Measurements from ENCODE around the gene IPP.
"Not testable (repeated sequence)": the region's sequence is repeated elsewhere in the genome, so short reads cannot be mapped to it uniquely, and the experiment has no call there.

IPP gene

DNA sequence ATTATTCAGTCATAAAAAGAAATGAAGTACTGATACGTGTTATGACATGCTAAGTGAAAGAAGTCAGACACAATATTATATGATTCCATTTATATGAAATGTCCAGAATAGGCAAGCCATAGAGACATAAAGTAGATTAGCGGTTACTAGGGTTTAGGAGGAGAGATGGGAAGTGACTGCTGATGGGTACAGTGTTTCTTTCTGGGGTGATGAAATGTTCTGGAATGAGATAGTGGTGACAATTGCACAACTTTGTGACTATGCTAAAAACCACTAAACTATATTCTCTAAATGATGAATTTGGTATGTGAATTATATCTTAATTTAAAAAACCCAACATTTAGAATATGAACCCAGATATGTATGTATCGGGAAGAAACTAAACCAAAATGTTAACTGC, 27.6 kb downstream of the IPP start:
- Histone ChIP-seq H3K79me2 (ENCODE audit: insufficient read depth, low read length) (no peaks in the 10 kb centered on the region), H3K4me3 (ENCODE audit: low read length, poor library complexity, severe bottlenecking) (no peak overlapping the region), H3K9me2 (replicated peaks; ENCODE audit: low read depth, low read length) (no peaks in the 10 kb centered on the region), H2AFZ (ENCODE audit: low read length) (no peak overlapping the region), H3F3A (ENCODE audit: low read depth) (no peaks in the 10 kb centered on the region; the same call in 1 of the 2 replicates), H3K4me1 (ENCODE audit: insufficient read depth, low read length, poor library complexity, severe bottlenecking) (no peaks in the 10 kb centered on the region), H4K20me1 (ENCODE audit: insufficient read depth, low read length, poor library complexity, severe bottlenecking) (no peaks in the 10 kb centered on the region), H3K9ac (ENCODE audit: low read depth, low read length, poor library complexity, severe bottlenecking) (no peak overlapping the region), H3K4me2 (ENCODE audit: low read depth, low read length, poor library complexity, severe bottlenecking) (no peak overlapping the region), H3K36me3 (ENCODE audit: insufficient read depth, low read length) (no peaks in the 10 kb centered on the region), H3K9me3 (ENCODE audit: insufficient read depth, low read depth, low read length) (no peaks in the 10 kb centered on the region), H3K27me3 (ENCODE audit: insufficient read depth, low read length, poor library complexity, severe bottlenecking) (no peaks in the 10 kb centered on the region)
- no peak for TF ChIP-seq EZH2phosphoT487 (IDR thresholded peaks at IDR 0.05; ENCODE audit: borderline replicate concordance)
- TF ChIP-seq, protein P1, sequence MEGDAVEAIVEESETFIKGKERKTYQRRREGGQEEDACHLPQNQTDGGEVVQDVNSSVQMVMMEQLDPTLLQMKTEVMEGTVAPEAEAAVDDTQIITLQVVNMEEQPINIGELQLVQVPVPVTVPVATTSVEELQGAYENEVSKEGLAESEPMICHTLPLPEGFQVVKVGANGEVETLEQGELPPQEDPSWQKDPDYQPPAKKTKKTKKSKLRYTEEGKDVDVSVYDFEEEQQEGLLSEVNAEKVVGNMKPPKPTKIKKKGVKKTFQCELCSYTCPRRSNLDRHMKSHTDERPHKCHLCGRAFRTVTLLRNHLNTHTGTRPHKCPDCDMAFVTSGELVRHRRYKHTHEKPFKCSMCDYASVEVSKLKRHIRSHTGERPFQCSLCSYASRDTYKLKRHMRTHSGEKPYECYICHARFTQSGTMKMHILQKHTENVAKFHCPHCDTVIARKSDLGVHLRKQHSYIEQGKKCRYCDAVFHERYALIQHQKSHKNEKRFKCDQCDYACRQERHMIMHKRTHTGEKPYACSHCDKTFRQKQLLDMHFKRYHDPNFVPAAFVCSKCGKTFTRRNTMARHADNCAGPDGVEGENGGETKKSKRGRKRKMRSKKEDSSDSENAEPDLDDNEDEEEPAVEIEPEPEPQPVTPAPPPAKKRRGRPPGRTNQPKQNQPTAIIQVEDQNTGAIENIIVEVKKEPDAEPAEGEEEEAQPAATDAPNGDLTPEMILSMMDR (conservative IDR thresholded peaks at IDR 0.05; ENCODE audit: low read length): no peak

DNA sequence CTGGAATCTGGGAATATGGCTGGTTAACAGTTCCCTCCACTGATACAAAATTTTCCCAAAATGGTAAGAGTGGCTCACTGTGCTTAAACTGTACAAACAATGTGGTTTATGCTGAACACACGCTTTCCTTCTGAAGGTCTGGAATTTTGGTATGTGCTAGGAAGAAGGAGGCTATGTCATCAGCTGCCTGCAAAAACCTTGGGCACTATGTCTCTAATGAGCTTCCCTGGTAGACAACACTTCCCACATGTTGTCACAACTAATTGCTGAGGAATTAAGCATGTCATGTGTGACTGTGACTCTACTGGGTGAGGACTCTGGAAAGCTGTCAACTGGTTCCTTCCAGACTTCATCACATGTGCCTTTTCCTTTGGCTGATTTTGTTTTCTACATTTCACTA, 29.2 kb downstream of the IPP start:
- H3K36me3 ChIP-seq (ENCODE audit: insufficient read depth, low read length): no peaks in the 10 kb centered on the region
- H2AFZ ChIP-seq (ENCODE audit: low read length): no peak overlapping the region
- no peaks in the 10 kb centered on the region; the same call in 1 of the 2 replicates for H3F3A ChIP-seq (ENCODE audit: low read depth)
- TF ChIP-seq, protein P1 (conservative IDR thresholded peaks at IDR 0.05; ENCODE audit: low read length): no peak
- no peaks in the 10 kb centered on the region for H3K79me2 ChIP-seq (ENCODE audit: insufficient read depth, low read length)
- H3K4me1 ChIP-seq (ENCODE audit: insufficient read depth, low read length, poor library complexity, severe bottlenecking): no peaks in the 10 kb centered on the region
- no peaks in the 10 kb centered on the region for H3K9me3 ChIP-seq (ENCODE audit: insufficient read depth, low read depth, low read length)
- no peak overlapping the region for H3K4me2 ChIP-seq (ENCODE audit: low read depth, low read length, poor library complexity, severe bottlenecking)
- no peaks in the 10 kb centered on the region for H3K27me3 ChIP-seq (ENCODE audit: insufficient read depth, low read length, poor library complexity, severe bottlenecking)
- no peak overlapping the region for H3K9ac ChIP-seq (ENCODE audit: low read depth, low read length, poor library complexity, severe bottlenecking)
- no peaks in the 10 kb centered on the region for H4K20me1 ChIP-seq (ENCODE audit: insufficient read depth, low read length, poor library complexity, severe bottlenecking)
- no peak overlapping the region for H3K4me3 ChIP-seq (ENCODE audit: low read length, poor library complexity, severe bottlenecking)
- no peaks in the 10 kb centered on the region for H3K9me2 ChIP-seq (replicated peaks; ENCODE audit: low read depth, low read length)

- Histone ChIP-seq H3K27me3 (ENCODE audit: insufficient read depth, low read length, poor library complexity, severe bottlenecking) (no peaks in the 10 kb centered on the region), H3K9me2 (replicated peaks; ENCODE audit: low read depth, low read length) (no peaks in the 10 kb centered on the region), H3K9me3 (ENCODE audit: insufficient read depth, low read depth, low read length) (no peaks in the 10 kb centered on the region), H2AFZ (ENCODE audit: low read length) (no peak overlapping the region), H3K4me2 (ENCODE audit: low read depth, low read length, poor library complexity, severe bottlenecking) (no peak overlapping the region), H4K20me1 (ENCODE audit: insufficient read depth, low read length, poor library complexity, severe bottlenecking) (no peaks in the 10 kb centered on the region), H3K9ac (ENCODE audit: low read depth, low read length, poor library complexity, severe bottlenecking) (no peak overlapping the region), H3K4me1 (ENCODE audit: insufficient read depth, low read length, poor library complexity, severe bottlenecking) (no peaks in the 10 kb centered on the region), H3K79me2 (ENCODE audit: insufficient read depth, low read length) (no peaks in the 10 kb centered on the region), H3F3A (ENCODE audit: low read depth) (no peaks in the 10 kb centered on the region; the same call in 1 of the 2 replicates), H3K4me3 (ENCODE audit: low read length, poor library complexity, severe bottlenecking) (no peak overlapping the region), H3K36me3 (ENCODE audit: insufficient read depth, low read length) (no peaks in the 10 kb centered on the region)
- TF ChIP-seq EZH2phosphoT487 (IDR thresholded peaks at IDR 0.05; ENCODE audit: borderline replicate concordance): no peak
- TF ChIP-seq, protein P1 (conservative IDR thresholded peaks at IDR 0.05; ENCODE audit: low read length): no peak
Measured at GRCh38 chr1:45718289-45718688, 32.2 kb downstream of the IPP start.

DNA sequence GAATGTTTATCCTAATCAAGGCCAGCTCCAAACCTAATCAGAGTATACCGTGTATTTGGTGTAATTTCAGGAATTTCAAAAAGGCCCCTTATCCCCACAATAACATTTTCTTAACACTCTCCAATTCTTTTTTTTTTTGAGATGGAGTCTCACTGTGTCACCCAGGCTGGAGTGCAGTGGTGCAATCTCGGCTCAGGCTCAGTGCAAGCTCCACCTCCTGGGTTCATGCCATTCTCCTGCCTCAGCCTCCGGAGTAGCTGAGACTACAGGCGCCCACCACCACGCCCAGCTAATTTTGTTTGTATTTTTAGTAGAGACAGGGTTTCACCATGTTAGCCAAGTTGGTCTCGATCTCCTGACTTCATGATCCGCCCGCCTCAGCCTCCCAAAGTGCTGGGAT, 33.1 kb downstream of the IPP start:
- H3K36me3 ChIP-seq (ENCODE audit: insufficient read depth, low read length); H3K4me3 ChIP-seq (ENCODE audit: low read length, poor library complexity, severe bottlenecking); H3K9me3 ChIP-seq (ENCODE audit: insufficient read depth, low read depth, low read length); H3K27me3 ChIP-seq (ENCODE audit: insufficient read depth, low read length, poor library complexity, severe bottlenecking); H3K9ac ChIP-seq (ENCODE audit: low read depth, low read length, poor library complexity, severe bottlenecking); H3F3A ChIP-seq (ENCODE audit: low read depth); H2AFZ ChIP-seq (ENCODE audit: low read length); H3K4me2 ChIP-seq (ENCODE audit: low read depth, low read length, poor library complexity, severe bottlenecking); H4K20me1 ChIP-seq (ENCODE audit: insufficient read depth, low read length, poor library complexity, severe bottlenecking); H3K4me1 ChIP-seq (ENCODE audit: insufficient read depth, low read length, poor library complexity, severe bottlenecking); H3K79me2 ChIP-seq (ENCODE audit: insufficient read depth, low read length); H3K9me2 ChIP-seq (replicated peaks; ENCODE audit: low read depth, low read length): not testable (repeated sequence)
